HL-60/S4 (cell line): ENCODE data around the gene LOXL1.
"Not testable (repeated sequence)": the region's sequence is repeated elsewhere in the genome, so short reads cannot be mapped to it uniquely, and the experiment has no call there.

Experiments used
- in situ Hi-C: fragments of 300-500 bp; cut with MboI; formaldehyde crosslinking; loops from 2 replicates; pipeline ENCODE4 v1.14.3; 2022; ENCODE audit warnings: low sequenced_read_pairs

The LOXL1 gene

GRCh38 chr15:73951601-73952000 is 25.3 kb downstream of the LOXL1 start:
- in situ Hi-C loops: loop anchor here (10.0 kb wide), 1 partner anchor 373 kb away; no protein-coding TSS in a partner anchor

GRCh38 chr15:73952171-73952912 is 26.1 kb downstream of the LOXL1 start:
- in situ Hi-C loops: loop anchor here (10.0 kb wide), 1 partner anchor 372 kb away; no protein-coding TSS in a partner anchor

GRCh38 chr15:73952913-73953750 is 26.9 kb downstream of the LOXL1 start:
- in situ Hi-C loops: loop anchor here (10.0 kb wide), 1 partner anchor 372 kb away; no protein-coding TSS in a partner anchor

- in situ Hi-C loops: loop anchor here (10.0 kb wide), 1 partner anchor 370 kb away; no protein-coding TSS in a partner anchor
Observed at GRCh38 chr15:73954188-73955145, 28.2 kb downstream of the LOXL1 start.

GRCh38 chr15:73955326-73955725 is 29.1 kb downstream of the LOXL1 start:
- in situ Hi-C loops: loop anchor here (10.0 kb wide), 1 partner anchor 369 kb away; no protein-coding TSS in a partner anchor

GRCh38 chr15:73955861-73956742 is 29.8 kb downstream of the LOXL1 start:
- in situ Hi-C loops: loop anchor here (10.0 kb wide), 1 partner anchor 369 kb away; no protein-coding TSS in a partner anchor

- in situ Hi-C loops: loop anchor here (10.0 kb wide), 1 partner anchor 368 kb away; no protein-coding TSS in a partner anchor
Observed at GRCh38 chr15:73956743-73957135, 30.5 kb downstream of the LOXL1 start.

- in situ Hi-C loops: loop anchor here (10.0 kb wide), 1 partner anchor 368 kb away; no protein-coding TSS in a partner anchor
Observed at GRCh38 chr15:73957276-73957675, 31.0 kb downstream of the LOXL1 start.

GRCh38 chr15:73957785-73958184 is 31.5 kb downstream of the LOXL1 start:
- in situ Hi-C loops: loop anchor here (10.0 kb wide), 1 partner anchor 367 kb away; no protein-coding TSS in a partner anchor

GRCh38 chr15:73959012-73959581 is 32.8 kb downstream of the LOXL1 start:
- in situ Hi-C loops: loop anchor here (10.0 kb wide), 1 partner anchor 366 kb away; no protein-coding TSS in a partner anchor

- in situ Hi-C loops: loop anchor here (10.0 kb wide), 1 partner anchor 365 kb away; no protein-coding TSS in a partner anchor
Observed at GRCh38 chr15:73959801-73960200, 33.5 kb downstream of the LOXL1 start.

GRCh38 chr15:73960472-73961070 is 34.3 kb downstream of the LOXL1 start:
- in situ Hi-C loops: not testable (repeated sequence)

GRCh38 chr15:73962433-73962832 is 36.2 kb downstream of the LOXL1 start:
- in situ Hi-C loops: no loop called here

- in situ Hi-C loops: no loop called here
Observed at GRCh38 chr15:73964736-73965093, 38.5 kb downstream of the LOXL1 start.

- in situ Hi-C loops: no loop called here
Observed at GRCh38 chr15:73965094-73965757, 39.0 kb downstream of the LOXL1 start.

GRCh38 chr15:73965758-73966113 is 39.5 kb downstream of the LOXL1 start:
- in situ Hi-C loops: no loop called here

GRCh38 chr15:73968461-73968860 is 42.2 kb downstream of the LOXL1 start:
- in situ Hi-C loops: no loop called here

GRCh38 chr15:73969151-73969759 is 43.0 kb downstream of the LOXL1 start:
- in situ Hi-C loops: no loop called here
